ENCODE results near the gene DOK6. TPM values are rescaled to one million over a fixed set of nuclear protein-coding genes. Genes with fewer than 3 reads are reported as not detected.

The DOK6 gene
- total and polyA plus RNA-seq, 2 donors (not counting 3 experiments of a cell fraction or from before 2014, with no cell fraction given), result under 0.01 TPM; not detected in 1

DNA sequence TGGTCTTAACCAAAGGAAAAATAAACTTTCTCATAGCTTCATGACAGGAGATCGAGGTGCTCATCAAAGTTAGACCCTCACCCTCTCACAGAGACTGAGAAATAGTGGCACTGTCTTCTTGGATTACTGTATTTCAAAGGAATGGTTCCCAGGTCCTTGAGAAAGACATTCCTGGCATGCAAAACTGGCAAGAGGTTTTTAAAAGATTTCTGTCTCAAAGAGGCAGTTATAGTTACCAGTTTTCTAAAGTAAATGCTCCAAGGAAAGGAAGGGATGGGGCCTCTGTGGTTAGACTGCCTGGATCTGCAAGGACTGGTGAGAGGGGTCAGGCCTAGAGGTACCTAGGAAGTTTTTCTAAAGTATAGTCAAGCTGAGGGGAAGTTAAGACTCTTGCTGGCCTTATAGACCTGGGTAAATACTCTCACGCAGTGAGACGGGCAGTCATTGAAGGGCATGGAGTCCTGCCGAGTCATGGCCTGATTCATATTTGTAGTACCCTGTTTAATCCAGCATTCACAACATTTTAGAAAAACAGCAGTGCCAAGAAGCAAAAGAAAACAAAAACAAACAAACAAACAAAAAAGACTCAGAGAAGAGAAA is 226.1 kb downstream of the DOK6 start:
- Histone ChIP-seq H3K27me3 (ENCODE audit: control insufficient read depth in 2 of 2, insufficient read depth in 2 of 2, low read length in 2 of 2) (no peaks in the 10 kb centered on the region), H3K79me2 (ENCODE audit: control insufficient read depth, insufficient read depth, low read length) (no peaks in the 10 kb centered on the region), H3K9me3 (replicated peaks; ENCODE audit: control insufficient read depth, insufficient read depth, low read length) (no peaks in the 10 kb centered on the region), H3K9me1 (replicated peaks; ENCODE audit: control insufficient read depth, extremely low read depth, insufficient read depth, low read length) (no peaks in the 10 kb centered on the region), H2AFZ (ENCODE audit: low read depth, low read length) (no peak overlapping the region), H3K9ac (replicated peaks; ENCODE audit: extremely low read depth, insufficient read depth, low read length) (no peak overlapping the region), H3K4me1 (ENCODE audit: control insufficient read depth, extremely low read depth, insufficient read depth, low read length) (no peaks in the 10 kb centered on the region), H3K36me3 (ENCODE audit: control insufficient read depth in 2 of 2, extremely low read depth in 1 of 2, insufficient read depth in 2 of 2, low read length in 2 of 2) (no peaks in the 10 kb centered on the region), H3K4me2 (ENCODE audit: insufficient read depth, low read length) (no peak overlapping the region), H3K27ac (ENCODE audit: insufficient read depth, low read depth, low read length) (no peak overlapping the region), H4K20me1 (replicated peaks; ENCODE audit: control insufficient read depth, extremely low read depth, insufficient read depth, low read length) (no peaks in the 10 kb centered on the region), H3K4me3 (replicated peaks in 1 of 3; ENCODE audit: insufficient read depth in 1 of 3, low read depth in 1 of 3, low read length in 3 of 3) (no peak overlapping the region)
- no peak for DNase-seq (ENCODE audit: low read depth, low spot score)
- TF ChIP-seq POLR2A (IDR thresholded peaks at IDR 0.05; ENCODE audit: low read depth, low read length) (no peak), JUN (IDR thresholded peaks at IDR 0.05; ENCODE audit: borderline replicate concordance, insufficient read depth, insufficient read length, low read depth) (no peak), GATA2 (IDR thresholded peaks at IDR 0.05; ENCODE audit: insufficient read depth, insufficient read length, low read depth, low read length) (no peak), MYC (IDR thresholded peaks at IDR 0.05; ENCODE audit: low read depth, low read length) (no peak), CTCF (IDR thresholded peaks at IDR 0.05; ENCODE audit: extremely low read depth in 1 of 2, insufficient read depth in 1 of 2, low read depth in 1 of 2, low read length in 2 of 2) (no peak), POLR2AphosphoS5 (IDR thresholded peaks at IDR 0.05; ENCODE audit: insufficient read depth, low read depth, low read length) (no peak), FOS (IDR thresholded peaks at IDR 0.05; ENCODE audit: borderline replicate concordance, insufficient read depth, low read length) (no peak), EZH2 (IDR thresholded peaks at IDR 0.05; ENCODE audit: borderline replicate concordance, low read depth, low read length, severe bottlenecking) (no peak)
- TF ChIP-seq, protein P1, sequence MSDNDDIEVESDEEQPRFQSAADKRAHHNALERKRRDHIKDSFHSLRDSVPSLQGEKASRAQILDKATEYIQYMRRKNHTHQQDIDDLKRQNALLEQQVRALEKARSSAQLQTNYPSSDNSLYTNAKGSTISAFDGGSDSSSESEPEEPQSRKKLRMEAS (IDR thresholded peaks at IDR 0.05; ENCODE audit: insufficient read depth, insufficient read length), result no peak
- no TSS peak for BruUV-seq (replicated peaks)
- ChIA-PET CTCF (no interaction called here), POLR2A (no interaction called here)
- no peak for FAIRE-seq
- dilution Hi-C loops (cut with MboI; ENCODE audit: extremely low pct_ligation_motif_present, low sequenced_read_pairs) (no loop called here), intact Hi-C loops (cut with micrococcal nuclease) (no loop called here)

Data from endothelial cell of umbilical vein (primary cell).